ENCODE measurements around the gene U2AF2.
"Not testable (repeated sequence)": the region's sequence is repeated elsewhere in the genome, so short reads cannot be mapped to it uniquely, and the experiment has no call there.

Gene U2AF2

DNA sequence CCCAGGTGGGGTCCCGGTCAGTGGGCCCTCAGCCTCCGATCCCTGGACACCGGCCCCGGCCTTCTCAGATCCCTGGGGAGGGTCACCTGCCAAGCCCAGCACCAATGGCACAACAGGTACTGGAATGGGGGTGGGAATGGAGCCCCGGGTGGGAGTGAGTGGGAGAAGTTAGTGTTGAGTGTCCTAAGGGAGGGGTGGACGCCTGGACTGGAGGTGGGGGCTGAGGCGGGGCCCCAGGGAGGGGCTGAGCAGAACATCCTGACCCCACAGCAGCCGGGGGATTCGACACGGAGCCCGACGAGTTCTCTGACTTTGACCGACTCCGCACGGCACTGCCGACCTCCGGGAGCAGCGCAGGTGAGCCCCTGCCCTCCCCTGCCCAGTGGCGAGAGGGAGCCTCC lies 37.8 kb downstream of the U2AF2 start:
- DNase-seq = no peak

- DNase-seq = no peak
Measured at GRCh38 chr19:55693336-55693974, 38.6 kb downstream of the U2AF2 start.

DNA sequence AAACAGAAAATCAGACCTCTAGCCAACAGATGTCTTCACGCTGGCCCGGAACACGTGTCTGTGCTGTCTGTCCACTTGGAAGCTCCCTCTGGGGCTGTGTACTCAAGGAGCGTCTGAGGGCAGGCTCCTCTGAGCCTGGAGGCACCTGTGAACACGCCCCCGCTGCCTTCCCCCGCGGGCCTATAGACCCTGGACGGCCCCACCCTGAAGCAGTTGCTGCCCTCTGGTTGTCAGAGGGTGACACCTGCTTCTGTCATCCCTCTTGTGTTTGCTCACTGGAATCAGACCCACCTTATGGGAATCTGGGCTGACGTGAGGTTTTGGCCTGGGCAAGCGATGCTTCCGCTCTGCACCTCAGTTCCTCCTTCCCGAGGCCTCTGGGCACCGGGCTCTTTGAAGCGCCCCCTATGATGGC lies 39.4 kb downstream of the U2AF2 start:
- DNase-seq = no peak

DNA sequence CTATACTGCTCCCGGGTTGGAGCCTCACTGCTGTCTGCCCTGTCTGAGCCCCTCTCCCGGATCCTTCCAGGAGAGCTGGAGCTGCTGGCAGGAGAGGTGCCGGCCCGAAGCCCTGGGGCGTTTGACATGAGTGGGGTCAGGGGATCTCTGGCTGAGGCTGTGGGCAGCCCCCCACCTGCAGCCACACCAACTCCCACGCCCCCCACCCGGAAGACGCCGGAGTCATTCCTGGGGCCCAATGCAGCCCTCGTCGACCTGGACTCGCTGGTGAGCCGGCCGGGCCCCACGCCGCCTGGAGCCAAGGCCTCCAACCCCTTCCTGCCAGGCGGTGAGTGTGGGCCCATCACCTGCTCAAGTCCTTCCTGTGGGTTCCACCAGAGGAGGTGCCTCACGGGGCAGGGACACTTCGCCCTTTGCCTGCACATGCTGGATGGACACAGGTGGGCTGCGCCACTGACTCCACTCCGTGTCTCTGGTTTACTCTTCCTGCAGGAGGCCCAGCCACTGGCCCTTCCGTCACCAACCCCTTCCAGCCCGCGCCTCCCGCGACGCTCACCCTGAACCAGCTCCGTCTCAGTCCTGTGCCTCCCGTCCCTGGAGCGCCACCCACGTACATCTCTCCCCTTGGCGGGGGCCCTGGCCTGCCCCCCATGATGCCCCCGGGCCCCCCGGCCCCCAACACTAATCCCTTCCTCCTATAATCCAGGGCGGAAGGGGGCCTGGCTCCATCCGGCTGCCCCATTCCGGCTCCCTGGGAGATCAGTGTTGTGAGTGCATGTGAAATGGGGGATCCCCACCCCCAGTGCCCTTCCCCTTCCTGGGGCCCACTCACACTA lies 40.0 kb downstream of the U2AF2 start:
- DNase-seq = no peak

DNA sequence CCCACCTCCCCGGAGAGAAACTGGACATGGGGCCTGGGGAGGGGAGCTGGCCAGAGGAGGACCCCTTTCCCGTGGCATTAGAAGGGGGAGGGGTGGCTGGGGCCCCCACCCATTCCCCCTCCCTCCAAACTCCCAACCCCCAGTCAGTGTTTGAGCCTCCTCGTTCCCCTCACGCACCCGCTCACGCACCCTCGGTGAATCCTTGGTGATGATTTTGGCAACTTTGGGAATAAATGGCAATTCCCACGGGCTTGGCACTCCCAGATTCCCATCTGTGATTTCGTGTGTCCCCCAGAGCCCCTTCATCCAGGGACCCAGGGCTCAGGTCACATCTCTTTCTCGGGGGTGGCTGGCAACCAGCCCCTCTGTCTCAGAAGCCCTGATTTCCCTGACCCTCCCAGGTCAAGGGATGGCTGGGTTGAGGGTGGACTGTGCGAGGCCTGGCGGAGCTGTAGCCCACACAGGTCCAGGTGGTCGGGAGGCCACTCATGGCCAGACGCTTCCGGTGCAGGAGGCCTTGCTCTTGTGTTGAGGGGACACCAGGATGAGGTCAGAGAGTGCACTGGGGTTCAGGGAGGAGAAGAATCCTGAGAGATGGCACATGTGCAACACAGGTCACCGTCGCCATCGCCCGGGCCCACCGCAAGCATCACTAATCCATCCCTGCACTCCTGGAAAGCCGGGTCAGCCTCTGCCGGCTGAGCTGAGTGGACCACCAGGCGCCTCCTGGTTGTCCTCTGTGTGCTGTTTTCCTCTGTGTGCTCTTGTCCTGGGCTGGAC lies 40.9 kb downstream of the U2AF2 start:
- DNase-seq = no peak

- DNase-seq = no peak
Measured at GRCh38 chr19:55696301-55697068, 41.6 kb downstream of the U2AF2 start.

DNA sequence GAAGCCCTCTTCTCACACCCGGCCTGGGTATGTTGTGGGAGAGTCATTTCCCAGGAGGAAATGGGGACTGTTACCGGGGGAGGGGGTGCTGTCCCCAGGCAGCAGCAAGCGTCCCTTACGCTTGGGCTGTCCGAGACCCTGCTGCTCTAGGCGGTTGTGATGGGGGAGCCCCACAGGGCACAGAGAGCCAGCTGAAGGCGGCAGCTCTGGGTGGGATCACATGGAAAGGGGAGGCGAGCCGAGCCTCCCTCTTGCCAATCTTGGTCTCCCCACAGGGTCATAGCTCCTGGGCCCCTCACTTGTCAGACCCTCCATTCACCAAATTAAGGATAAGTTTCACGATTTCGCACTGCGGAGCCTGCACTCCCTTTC lies 42.2 kb downstream of the U2AF2 start:
- no peak for DNase-seq

- no peak for DNase-seq
Measured at GRCh38 chr19:55697698-55698097, 42.9 kb downstream of the U2AF2 start.

DNA sequence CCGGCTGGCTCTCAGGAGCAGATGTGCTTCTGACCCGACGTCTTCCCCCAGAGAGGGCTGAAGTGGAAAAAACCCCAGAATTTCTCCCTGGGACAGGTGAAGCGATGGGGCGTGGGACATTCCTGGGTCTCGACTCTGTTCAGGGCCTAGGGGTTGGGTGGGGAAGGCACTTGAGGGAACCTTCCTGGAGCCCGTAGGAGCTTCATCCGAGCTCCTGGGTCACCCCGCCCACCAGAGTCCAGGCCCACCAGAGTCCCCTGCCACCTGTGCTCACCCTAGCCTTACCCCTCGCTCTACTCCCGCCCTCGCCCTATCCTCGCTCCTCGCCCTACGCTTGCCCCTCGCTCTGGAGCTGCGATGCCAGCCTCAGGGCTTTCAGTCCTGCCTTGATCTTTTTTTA lies 43.4 kb downstream of the U2AF2 start:
- DNase-seq = no peak

DNA sequence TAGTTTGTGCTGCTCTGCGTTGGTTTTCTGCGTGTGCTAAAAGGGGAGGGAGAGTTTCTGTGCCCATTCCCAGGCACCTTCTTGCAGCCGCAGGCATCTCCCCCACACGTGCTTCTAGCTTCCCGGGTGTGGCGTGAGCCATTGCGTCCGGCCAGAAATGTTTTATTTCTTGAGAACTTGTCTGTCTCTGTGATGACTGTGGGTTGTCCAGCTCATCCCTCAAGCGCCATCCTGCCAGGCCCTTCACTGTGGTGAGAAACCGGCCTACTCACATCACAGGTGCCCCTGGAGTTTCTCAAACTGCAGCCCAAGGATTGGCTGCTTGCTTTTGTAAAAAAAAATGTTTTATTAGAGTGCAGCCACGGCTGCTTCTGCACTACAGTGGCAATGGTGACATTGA lies 44.4 kb downstream of the U2AF2 start:
- DNase-seq = no peak

- no peak for DNase-seq
Measured at GRCh38 chr19:55700813-55701212, 46.0 kb downstream of the U2AF2 start.

GRCh38 chr19:55702131-55702627 lies 47.3 kb downstream of the U2AF2 start:
- DNase-seq = no peak

GRCh38 chr19:55703790-55704215 lies 49.0 kb downstream of the U2AF2 start:
- DNase-seq = no peak

DNA sequence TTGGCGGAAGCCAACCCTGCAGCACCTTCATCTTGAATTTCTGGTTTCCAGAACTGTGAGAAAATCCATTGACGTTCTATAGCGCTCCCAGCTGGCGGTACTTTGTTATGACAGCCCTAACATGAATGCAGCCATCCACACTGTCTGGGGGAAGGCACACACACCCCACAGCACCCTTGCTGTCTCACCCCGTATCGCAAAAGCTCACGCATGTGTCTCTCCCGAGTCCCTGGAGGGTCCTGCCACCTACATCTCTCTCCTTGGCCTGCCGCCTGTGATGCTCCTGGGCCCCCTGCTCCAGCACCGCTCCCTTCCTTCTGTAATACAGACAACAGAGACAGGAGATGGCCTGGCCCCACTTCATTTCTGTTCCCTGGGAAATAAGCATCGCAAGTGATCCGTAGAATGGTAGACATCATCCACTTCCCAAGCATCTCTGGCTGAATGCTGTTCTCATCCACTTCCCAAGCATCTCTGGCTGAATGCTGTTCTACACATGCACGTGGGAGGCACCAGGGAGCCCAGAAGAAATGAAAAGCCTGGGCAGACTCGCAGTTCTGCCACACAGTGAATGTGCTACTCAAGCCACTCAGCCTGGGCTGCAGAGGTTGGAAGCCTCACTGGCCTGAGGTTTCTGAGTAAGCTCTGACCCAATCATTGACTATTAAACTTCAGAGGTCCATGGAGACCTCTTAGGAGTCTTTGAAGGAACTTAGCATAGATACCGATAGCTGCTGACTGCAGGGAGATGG lies 49.8 kb downstream of the U2AF2 start:
- no peak for DNase-seq

DNA sequence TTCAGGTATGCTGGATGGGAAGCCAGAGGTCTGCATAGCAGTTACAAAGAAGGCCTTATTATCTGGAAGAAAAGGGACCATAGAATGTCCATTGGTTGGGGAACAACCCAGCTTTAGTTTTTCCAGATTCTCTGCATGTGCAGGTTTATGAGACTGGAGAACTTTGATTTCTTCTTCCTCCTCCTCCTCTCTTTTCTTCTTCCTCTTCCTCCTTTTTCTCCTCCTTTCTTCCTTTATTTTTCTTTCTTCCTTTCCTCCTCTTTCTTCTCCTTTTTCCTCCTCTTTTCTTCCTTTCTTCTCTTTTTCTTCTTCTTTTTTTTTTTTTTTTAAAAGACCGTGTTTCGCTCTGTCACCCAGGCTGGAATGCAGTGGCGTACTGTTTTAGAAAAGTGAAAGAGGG lies 51.1 kb downstream of the U2AF2 start:
- no peak for DNase-seq

GRCh38 chr19:55711719-55712118 lies 56.9 kb downstream of the U2AF2 start:
- no peak for DNase-seq

- DNase-seq = no peak
Measured at GRCh38 chr19:55712804-55713631, 58.2 kb downstream of the U2AF2 start.

GRCh38 chr19:55716531-55716930 lies 61.7 kb downstream of the U2AF2 start:
- no peak for DNase-seq

DNA sequence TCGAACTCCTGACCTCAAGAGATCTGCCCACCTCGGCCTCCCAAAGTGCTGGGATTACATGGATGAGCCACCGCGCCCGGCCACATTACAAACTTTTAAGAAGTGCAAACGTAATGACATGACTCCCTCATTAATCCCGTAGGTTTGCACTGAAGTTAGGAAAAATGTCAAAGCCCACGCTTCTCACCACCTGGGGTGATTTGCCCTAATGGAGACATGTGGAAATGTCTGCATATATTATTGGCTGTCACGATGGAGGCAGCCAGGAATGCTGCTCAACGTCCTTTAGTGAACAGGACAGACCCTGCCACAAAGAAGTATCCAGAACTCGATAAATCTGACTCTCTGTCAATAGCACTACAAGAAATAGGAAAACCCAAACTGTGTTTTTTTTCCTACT lies 62.4 kb downstream of the U2AF2 start:
- DNase-seq = no peak

- DNase-seq = not testable (repeated sequence)
Measured at GRCh38 chr19:55717879-55718711, 63.3 kb downstream of the U2AF2 start.

All from COR-L47 (cell line).